GM10847 (cell line): Measurements from ENCODE around the gene ISM1.

Source experiments
- POLR2A ChIP-seq: IDR thresholded peaks from 2 replicates; pipeline ENCODE4 v1.6.1; 2011; ENCODE audit not compliant: insufficient read length; ENCODE audit errors: extremely low read depth

The ISM1 gene

GRCh38 chr20:13220904-13221297 lies at the start of gene ISM1:
TSS of gene ISM1 (plus strand) at chr20:13221274. CDS start at chr20:13221777, 503 bp downstream.
- TF ChIP-seq POLR2A = no peak

DNA sequence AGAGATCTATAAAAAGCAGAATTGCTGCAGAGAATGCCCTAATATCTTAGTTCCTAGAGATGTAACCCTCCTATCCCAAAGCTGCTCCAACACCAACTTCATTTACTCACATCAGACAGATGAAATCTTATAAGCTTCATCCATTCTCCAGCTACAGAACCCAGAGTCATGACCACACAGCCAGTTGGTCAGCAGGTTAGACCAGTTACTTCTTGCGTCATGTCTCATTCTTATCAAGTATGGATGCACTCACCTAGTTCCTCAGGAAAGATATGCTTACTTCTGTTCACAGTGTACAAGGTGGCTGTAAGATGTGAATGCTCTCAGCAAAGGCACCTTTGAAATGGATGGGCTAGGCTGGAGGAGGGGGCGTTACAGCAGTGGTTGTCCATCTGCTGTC lies 47.9 kb upstream of the ISM1 start:
- TF ChIP-seq POLR2A = no peak

DNA sequence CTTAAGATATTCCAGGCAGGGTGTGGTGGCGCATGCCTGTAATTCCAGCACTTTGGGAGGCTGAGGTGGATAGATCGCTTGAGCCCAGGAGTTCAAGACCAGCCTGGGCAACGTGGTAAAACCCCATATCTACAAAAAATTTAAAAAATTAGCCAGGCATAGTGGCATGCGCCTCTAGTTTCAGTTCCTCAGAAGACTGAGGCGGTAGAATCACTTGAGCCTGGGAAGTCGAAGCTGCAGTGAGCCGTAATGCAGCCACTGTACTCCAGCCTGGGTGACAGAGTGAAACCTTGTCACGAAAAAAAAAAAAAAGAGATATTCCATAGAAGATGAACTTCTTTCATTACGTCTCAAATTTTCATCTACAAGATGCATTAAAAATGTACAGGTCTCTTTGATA lies 46.7 kb upstream of the ISM1 start:
- no peak for TF ChIP-seq POLR2A

- no peak for TF ChIP-seq POLR2A
Observed at GRCh38 chr20:13180986-13181889, 39.8 kb upstream of the ISM1 start.

DNA sequence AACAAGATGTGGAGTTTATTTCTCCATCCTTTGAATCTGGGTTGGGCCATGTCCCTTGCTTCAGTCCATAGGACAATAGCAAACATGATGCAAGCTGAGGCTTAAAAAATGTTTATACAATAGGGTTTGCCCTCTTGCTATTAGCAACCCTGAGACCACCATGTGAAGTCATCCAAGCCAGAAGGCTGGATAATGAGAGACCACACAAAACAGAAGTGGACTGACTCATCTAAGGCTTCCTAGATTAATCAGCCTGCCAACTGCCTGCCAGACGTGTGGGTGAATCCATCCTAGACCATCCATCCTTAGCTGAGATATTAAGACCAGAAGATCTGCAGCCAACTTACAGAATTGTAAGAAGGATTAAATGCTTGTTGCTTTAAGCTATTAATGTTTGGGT lies 38.1 kb upstream of the ISM1 start:
- no peak for TF ChIP-seq POLR2A

DNA sequence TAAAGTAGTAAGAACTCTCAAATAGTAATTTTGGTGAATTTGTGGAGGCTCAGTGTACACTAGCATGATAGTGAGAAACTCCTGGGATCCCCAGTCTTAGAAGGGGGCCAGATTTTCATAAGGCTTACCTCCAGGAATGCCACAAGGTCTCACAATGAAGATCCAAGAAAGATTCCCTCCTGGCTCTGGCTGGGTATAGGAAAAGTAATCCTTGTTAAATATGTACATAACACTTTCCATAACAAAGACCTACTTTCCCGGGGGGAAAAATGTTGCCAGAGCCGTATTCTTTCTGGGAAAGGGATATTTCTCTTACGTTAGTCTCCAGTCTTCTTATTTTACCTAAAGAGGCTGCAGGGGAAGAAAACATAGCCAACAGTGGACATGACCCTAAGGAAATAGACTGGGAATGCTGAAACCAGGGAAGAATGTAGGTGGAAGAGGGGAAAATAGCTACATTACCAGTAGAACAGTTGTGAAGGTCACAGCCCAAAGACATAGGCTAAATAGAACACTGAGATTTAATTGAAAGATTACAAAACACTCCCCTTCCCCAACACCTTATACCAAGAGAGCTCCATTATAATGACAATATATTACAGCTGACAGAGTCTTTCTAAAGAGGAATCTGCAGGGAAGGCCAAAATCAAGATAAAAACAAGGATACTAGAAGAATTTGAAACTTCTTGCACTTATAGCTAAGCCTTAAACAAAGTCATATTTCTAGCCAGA lies 34.9 kb upstream of the ISM1 start:
- no peak for TF ChIP-seq POLR2A

DNA sequence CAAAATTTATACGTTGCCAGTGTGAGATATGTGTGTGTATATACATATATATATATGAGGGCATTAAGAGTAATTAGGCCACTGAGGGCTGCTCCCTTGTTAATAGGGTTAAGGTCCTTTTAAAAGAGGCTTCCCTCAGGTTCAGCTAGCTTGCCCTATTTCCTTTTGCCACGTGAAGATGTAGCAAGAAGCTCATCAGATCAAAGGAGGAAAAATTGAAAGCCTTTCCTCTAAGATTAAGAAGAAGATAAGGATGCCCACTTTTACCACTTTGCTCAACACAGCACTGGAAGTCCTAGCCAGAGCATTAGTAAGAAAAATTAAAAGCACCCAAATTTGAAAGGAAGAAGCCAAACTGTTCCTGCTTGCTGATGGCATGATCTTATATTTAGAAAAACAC lies 33.2 kb upstream of the ISM1 start:
- no peak for TF ChIP-seq POLR2A

DNA sequence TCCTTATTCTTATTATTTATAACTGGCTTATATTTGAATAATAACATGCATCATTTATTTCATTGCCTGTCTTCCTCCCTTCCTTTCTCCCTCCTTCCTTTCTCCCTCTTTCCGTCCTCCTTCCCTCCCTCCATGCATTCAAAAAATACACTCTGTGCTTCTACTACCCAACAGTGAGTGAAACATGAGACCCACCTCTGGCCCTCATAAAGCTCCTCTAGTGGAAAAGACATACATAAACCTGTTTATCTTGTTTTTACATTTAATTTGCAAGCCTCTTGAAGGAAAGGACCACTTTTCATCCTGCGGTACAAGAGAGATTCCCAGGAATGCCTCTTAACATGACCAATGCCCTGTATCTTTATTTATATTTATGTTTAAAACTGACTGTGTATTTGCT lies 21.8 kb upstream of the ISM1 start:
- TF ChIP-seq POLR2A = no peak

DNA sequence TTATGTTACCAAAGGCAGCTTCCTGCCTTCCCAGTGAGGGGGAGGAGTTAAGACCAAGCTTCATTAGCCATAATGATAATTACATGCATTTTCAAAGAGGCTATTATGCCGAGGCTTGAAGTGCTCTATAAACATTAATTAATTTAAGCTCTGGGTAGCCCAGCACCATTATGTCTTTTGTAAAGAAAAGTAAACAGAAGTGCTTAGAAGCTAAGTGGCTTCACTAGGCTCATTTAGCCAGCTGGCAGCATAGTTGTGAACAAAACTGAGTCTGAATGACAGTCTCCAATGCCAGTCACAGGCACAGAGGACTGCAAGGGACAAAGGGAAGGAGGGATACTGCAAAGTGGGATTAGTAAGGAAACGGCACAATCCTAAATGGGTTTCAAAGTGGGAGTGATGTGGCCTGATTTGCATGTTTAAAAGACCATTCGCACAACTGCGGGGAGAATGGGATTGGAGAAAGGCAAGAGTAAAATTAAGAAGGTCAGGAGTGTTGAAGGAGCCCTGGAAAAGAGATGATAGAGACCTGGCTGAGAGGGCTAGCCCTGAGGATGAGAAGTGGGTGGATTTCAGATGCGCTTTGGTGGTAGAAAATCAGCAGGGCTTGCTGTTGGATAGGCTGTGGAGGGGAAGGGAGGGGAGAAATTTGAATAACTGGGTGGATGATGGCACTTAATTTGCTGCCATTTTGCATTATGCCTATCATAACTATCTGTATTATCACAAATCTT lies 20.1 kb upstream of the ISM1 start:
- TF ChIP-seq POLR2A = no peak

GRCh38 chr20:13202565-13202964 lies 18.5 kb upstream of the ISM1 start:
- TF ChIP-seq POLR2A = no peak

DNA sequence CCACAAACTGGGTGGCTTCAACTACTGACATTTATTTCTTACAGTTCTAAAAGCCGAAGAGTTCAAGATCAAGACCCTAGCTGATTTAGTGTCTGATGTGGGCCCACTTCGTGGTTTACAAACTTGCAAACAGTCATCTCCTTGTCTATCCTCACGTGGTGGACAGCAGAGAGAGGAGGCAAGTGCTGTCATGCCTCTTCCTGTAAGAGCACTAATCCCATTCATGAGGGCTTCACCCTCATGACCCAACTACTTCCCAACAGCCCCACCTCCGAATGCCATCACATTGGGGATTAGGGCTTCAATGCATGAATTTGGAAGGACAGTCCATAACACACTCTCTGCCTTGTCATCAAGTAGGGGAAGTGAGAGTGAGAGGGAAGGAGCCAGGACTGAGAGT lies 15.6 kb upstream of the ISM1 start:
- TF ChIP-seq POLR2A = no peak

DNA sequence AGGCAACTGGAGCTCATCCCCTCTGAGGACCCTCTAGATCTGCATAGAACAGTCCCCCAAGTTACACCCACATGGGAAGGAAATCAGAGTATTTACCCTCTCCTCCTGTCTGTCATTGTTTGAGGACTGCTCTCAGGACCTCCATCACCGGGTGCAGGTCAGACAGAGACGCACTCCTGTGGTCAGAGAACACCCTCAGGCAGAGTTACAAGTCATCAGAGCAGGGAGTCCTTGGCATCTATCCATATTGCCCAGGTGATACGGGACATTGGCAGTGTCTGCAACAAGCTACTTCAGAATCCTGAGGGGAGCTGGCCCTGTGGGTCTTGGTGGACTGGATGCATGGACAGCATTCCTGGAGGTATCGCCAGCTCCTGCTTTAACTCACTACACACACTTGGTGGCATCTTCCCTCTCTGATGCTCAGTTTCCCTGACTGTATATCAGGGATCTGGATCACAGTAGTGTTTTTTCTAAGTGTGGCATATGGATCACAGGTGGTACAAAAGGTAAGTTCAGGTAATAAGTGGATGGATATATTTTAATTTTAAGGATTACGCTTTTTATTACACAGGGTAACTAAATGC lies 15.1 kb upstream of the ISM1 start:
- TF ChIP-seq POLR2A = no peak

DNA sequence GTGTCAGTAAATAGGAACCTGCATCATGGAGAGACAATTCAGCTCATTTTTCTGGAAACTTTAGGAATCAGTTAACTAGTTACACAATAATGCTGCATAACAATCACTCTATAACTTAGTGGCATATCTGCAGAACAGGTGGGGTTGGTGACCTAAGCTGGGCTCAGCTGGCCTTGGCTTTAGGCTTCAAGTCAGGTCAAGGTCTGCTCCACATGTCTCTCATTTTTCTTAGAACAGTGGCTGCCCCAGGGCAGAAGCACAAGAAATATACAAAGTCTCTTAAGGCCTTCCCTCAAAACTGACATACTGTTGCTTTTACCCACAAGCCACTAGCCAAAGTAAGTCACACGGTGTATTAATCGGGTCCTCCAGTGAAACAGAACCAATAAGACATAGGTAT lies 14.1 kb upstream of the ISM1 start:
- TF ChIP-seq POLR2A = no peak

- no peak for TF ChIP-seq POLR2A
Observed at GRCh38 chr20:13211956-13212618, 9.0 kb upstream of the ISM1 start.

DNA sequence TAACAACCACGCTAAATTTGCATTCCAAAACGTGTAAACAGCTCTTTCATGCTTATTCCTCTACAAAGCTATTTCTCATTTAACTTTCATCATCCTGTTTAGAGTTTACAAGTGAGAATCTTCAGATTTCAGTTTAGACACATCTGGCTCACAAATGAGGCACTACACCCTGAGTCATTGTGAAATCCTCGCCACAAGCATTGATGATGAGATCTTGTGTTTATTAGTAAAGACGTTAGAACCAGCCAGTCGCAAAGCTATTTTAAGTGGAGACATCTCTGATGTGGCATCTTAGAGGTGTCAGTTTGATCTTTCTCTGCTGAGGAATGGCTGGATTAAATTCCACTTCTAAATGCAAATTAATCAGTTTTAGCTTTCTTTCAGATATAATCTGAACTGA lies 8.3 kb upstream of the ISM1 start:
- no peak for TF ChIP-seq POLR2A
